ENCODE measurements around the gene EAF2.
A peak's percentile ranks its signal among the peaks of the same experiment; 100 is the strongest.
"Not testable (repeated sequence)": the region's sequence is repeated elsewhere in the genome, so short reads cannot be mapped to it uniquely, and the experiment has no call there.

EAF2 gene

GRCh38 chr3:121834671-121835464 is at the start of gene EAF2, which contains the start of gene IQCB1:
TSS of gene EAF2 (plus strand) at chr3:121835209. CDS start at chr3:121835286, 77 bp downstream.
TSS of gene IQCB1 (minus strand) at chr3:121835060. CDS start at chr3:121828960, 6,100 bp downstream.
- DNase-seq, result peak; percentile 97

GRCh38 chr3:121786485-121786884 is 48.5 kb upstream of the EAF2 start:
- DNase-seq, result no peak

GRCh38 chr3:121793078-121793477 is 41.9 kb upstream of the EAF2 start:
- no peak for DNase-seq

GRCh38 chr3:121794264-121794983 is 40.6 kb upstream of the EAF2 start:
- no peak for DNase-seq

GRCh38 chr3:121796970-121797369 is 38.0 kb upstream of the EAF2 start:
- DNase-seq, result no peak

GRCh38 chr3:121800906-121801305 is 34.1 kb upstream of the EAF2 start:
- DNase-seq, result no peak

GRCh38 chr3:121803771-121804320 is 31.2 kb upstream of the EAF2 start:
- no peak for DNase-seq

- no peak for DNase-seq
These were observed 25.8 kb upstream of the EAF2 start for GRCh38 chr3:121809249-121809648.

- DNase-seq, result no peak
These were observed 17.3 kb upstream of the EAF2 start for GRCh38 chr3:121817753-121818152.

GRCh38 chr3:121818578-121818977 is 16.4 kb upstream of the EAF2 start:
- no peak for DNase-seq

GRCh38 chr3:121819236-121819635 is 15.8 kb upstream of the EAF2 start:
- DNase-seq, result no peak

- DNase-seq, result no peak
These were observed 13.4 kb upstream of the EAF2 start for GRCh38 chr3:121821421-121822199.

GRCh38 chr3:121822973-121823372 is 12.0 kb upstream of the EAF2 start:
- no peak for DNase-seq

- DNase-seq, result no peak
These were observed 795 bp upstream of the EAF2 start for GRCh38 chr3:121834157-121834670.

- no peak for DNase-seq
These were observed 424 bp downstream of the EAF2 start for GRCh38 chr3:121835465-121835801.

GRCh38 chr3:121836064-121836463 is 1.1 kb downstream of the EAF2 start:
- no peak for DNase-seq

GRCh38 chr3:121836481-121836880 is 1.5 kb downstream of the EAF2 start:
- no peak for DNase-seq

- no peak for DNase-seq
These were observed 5.0 kb downstream of the EAF2 start for GRCh38 chr3:121839962-121840361.

GRCh38 chr3:121844892-121845291 is 9.9 kb downstream of the EAF2 start:
- no peak for DNase-seq

- DNase-seq, result no peak
These were observed 17.2 kb downstream of the EAF2 start for GRCh38 chr3:121852256-121852655.

GRCh38 chr3:121855555-121855954 is 20.5 kb downstream of the EAF2 start:
- DNase-seq, result no peak

- not testable (repeated sequence) for DNase-seq
These were observed 22.8 kb downstream of the EAF2 start for GRCh38 chr3:121857778-121858177.

- not testable (repeated sequence) for DNase-seq
These were observed 28.2 kb downstream of the EAF2 start for GRCh38 chr3:121863247-121863646.

Data from stimulated activated CD4-positive, alpha-beta T cell treated with anti-CD3 and anti-CD28 coated beads, Interleukin-1b, Interleukin-23, amount 100 ng/mL, for 48 hours (primary cell).